NCI-H446 treated with DMSO at 0.1 percent for 48 hours (cell line): Measurements from ENCODE around the gene NUP210L.

Experiments
- DNase-seq: peaks from one replicate; lab custom pipeline; 2025; lab: John Stamatoyannopoulos, UW

NUP210L gene

DNA sequence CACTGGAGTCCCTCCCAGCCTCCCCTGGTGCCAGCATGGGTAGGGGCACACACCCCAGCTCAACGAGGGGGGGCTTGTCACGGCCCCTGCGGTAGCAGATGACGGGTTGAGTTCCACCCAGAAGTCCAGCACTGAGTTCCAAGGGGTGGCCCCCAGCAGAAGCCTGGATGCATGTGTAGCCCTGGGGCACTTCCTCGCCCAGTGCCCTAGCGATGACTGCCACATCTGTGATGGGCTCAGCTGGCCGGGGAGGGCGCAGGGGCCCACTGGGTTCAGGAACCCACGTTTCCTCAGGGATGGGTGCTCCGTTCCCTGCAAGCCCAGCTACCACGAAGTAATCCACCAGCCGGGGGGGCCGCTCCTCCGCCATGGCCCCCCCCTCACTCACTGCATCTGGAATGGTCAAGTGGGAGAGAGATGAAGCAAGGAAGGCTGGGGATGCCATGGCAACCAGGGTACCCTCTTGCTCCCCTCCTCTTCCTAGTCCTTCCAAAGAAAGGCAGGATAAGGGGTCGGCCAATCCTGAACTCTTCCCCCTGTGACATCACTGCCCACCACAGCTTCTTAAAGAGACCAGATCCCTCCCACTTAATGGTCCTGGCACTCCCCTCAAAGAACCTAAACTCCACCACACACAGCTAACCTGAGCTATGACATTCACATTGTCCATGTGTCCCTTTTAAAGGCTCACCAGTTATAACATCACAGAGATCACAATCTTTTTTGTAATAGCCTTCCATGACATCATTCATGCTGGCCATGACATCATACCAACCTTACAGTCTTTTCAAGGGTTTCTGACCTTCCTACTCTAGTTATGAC, 210.7 kb downstream of the NUP210L start:
- DNase-seq: no peak

DNA sequence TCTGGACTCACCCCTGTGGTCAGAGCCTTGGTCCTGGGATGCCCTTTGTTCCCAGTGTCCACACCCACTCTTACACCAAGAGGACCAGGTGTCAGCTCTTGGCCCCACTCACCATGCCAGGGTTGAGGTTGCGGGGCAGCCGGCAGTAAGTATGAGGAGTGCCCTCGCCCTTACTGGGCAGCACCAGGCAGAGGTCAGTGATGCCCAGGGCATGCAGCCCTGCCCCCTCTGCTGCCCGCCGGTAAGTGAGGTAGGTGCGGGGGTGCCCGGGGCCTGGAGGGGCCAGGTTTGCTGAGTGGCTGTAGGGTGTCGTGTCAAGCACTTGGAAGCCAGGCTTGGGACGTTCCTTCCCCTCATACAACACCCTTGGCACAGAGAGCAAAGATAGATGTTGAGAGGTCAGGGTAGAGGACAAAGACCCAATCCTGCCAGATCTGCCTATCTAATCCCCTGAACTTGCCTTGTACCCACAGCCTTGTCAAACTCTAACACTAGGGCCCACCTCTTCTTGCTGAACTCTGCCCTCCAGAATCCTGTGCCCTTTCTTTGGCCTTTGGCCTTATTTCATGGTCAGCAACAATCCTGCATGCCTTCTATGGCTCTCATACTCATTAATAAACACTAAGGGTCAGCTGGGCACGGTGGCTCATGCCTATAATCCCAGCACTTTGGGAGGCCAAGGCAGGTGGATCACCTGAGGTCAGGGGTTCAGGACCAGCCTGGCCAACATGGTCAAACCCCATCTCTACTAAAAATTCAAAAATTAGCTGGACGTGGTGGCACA, 211.9 kb downstream of the NUP210L start:
- no peak for DNase-seq
